Measurements from ENCODE around the gene DSE.

Gene DSE

GRCh38 chr6:116392132-116393013, 21.6 kb downstream of the DSE start:
- TF ChIP-seq EP300 (IDR thresholded peaks at IDR 0.05; ENCODE audit: borderline replicate concordance) (no peak), TEAD4 (IDR thresholded peaks at IDR 0.05) (no peak), EGR1 (IDR thresholded peaks at IDR 0.05) (no peak), USF1 (IDR thresholded peaks at IDR 0.05) (no peak), ZBTB7A (IDR thresholded peaks at IDR 0.05; ENCODE audit: low read depth) (no peak), NFIC (IDR thresholded peaks at IDR 0.05) (no peak), CEBPB (IDR thresholded peaks at IDR 0.05) (no peak), TCF12 (IDR thresholded peaks at IDR 0.05; ENCODE audit: low read depth) (no peak), CREB1 (IDR thresholded peaks at IDR 0.05; ENCODE audit: low read depth) (no peak)

- TF ChIP-seq USF1 (IDR thresholded peaks at IDR 0.05) (no peak), CEBPB (IDR thresholded peaks at IDR 0.05) (no peak), MAX (IDR thresholded peaks at IDR 0.05) (no peak), TEAD4 (IDR thresholded peaks at IDR 0.05) (no peak), CREB1 (IDR thresholded peaks at IDR 0.05; ENCODE audit: low read depth) (no peak), REST (IDR thresholded peaks at IDR 0.05; ENCODE audit: low read depth) (no peak), TAF1 (IDR thresholded peaks at IDR 0.05; ENCODE audit: low read depth) (no peak), TCF12 (IDR thresholded peaks at IDR 0.05; ENCODE audit: low read depth) (no peak), ZBTB7A (IDR thresholded peaks at IDR 0.05; ENCODE audit: low read depth) (no peak), NFIC (IDR thresholded peaks at IDR 0.05) (no peak), RAD21 (IDR thresholded peaks at IDR 0.05; ENCODE audit: low read depth) (no peak), EGR1 (IDR thresholded peaks at IDR 0.05) (no peak), EP300 (IDR thresholded peaks at IDR 0.05; ENCODE audit: borderline replicate concordance) (no peak), YY1 (IDR thresholded peaks at IDR 0.05; ENCODE audit: low read depth) (no peak)
Measured at GRCh38 chr6:116393430-116393829, 22.7 kb downstream of the DSE start.

GRCh38 chr6:116395647-116396046, 24.9 kb downstream of the DSE start:
- TF ChIP-seq EGR1 (IDR thresholded peaks at IDR 0.05) = no peak
- TF ChIP-seq MAX (IDR thresholded peaks at IDR 0.05) = no peak
- TF ChIP-seq FOXM1 (IDR thresholded peaks at IDR 0.05; ENCODE audit: borderline replicate concordance, low read depth) = no peak
- TF ChIP-seq YY1 (IDR thresholded peaks at IDR 0.05; ENCODE audit: low read depth) = no peak
- no peak for TF ChIP-seq TAF1 (IDR thresholded peaks at IDR 0.05; ENCODE audit: low read depth)
- TF ChIP-seq EP300 (IDR thresholded peaks at IDR 0.05; ENCODE audit: borderline replicate concordance) = no peak
- no peak for TF ChIP-seq TEAD4 (IDR thresholded peaks at IDR 0.05)
- no peak for TF ChIP-seq CREB1 (IDR thresholded peaks at IDR 0.05; ENCODE audit: low read depth)
- no peak for TF ChIP-seq TCF12 (IDR thresholded peaks at IDR 0.05; ENCODE audit: low read depth)
- no peak for TF ChIP-seq RAD21 (IDR thresholded peaks at IDR 0.05; ENCODE audit: low read depth)
- no peak for TF ChIP-seq CEBPB (IDR thresholded peaks at IDR 0.05)
- TF ChIP-seq ZBTB7A (IDR thresholded peaks at IDR 0.05; ENCODE audit: low read depth) = no peak
- no peak for TF ChIP-seq USF1 (IDR thresholded peaks at IDR 0.05)
- TF ChIP-seq NFIC (IDR thresholded peaks at IDR 0.05) = no peak
- TF ChIP-seq REST (IDR thresholded peaks at IDR 0.05; ENCODE audit: low read depth) = no peak

- no peak for TF ChIP-seq EGR1 (IDR thresholded peaks at IDR 0.05)
- no peak for TF ChIP-seq RAD21 (IDR thresholded peaks at IDR 0.05; ENCODE audit: low read depth)
- no peak for TF ChIP-seq ZBTB7A (IDR thresholded peaks at IDR 0.05; ENCODE audit: low read depth)
- no peak for TF ChIP-seq CREB1 (IDR thresholded peaks at IDR 0.05; ENCODE audit: low read depth)
- no peak for TF ChIP-seq TEAD4 (IDR thresholded peaks at IDR 0.05)
- no peak for TF ChIP-seq CEBPB (IDR thresholded peaks at IDR 0.05)
- no peak for TF ChIP-seq MAX (IDR thresholded peaks at IDR 0.05)
- TF ChIP-seq REST (IDR thresholded peaks at IDR 0.05; ENCODE audit: low read depth) = no peak
- TF ChIP-seq FOXM1 (IDR thresholded peaks at IDR 0.05; ENCODE audit: borderline replicate concordance, low read depth) = no peak
- TF ChIP-seq TCF12 (IDR thresholded peaks at IDR 0.05; ENCODE audit: low read depth) = no peak
- no peak for TF ChIP-seq USF1 (IDR thresholded peaks at IDR 0.05)
- TF ChIP-seq YY1 (IDR thresholded peaks at IDR 0.05; ENCODE audit: low read depth) = no peak
- no peak for TF ChIP-seq EP300 (IDR thresholded peaks at IDR 0.05; ENCODE audit: borderline replicate concordance)
Measured at GRCh38 chr6:116396441-116396840, 25.7 kb downstream of the DSE start.
